Activated gamma-delta T cell (primary cell): ENCODE measurements around the gene PDLIM5.

Source experiments
- DNase-seq: peaks from one replicate; lab custom pipeline; 2025; lab: John Stamatoyannopoulos, UW

PDLIM5 gene

GRCh38 chr4:94428884-94429283, 22.9 kb upstream of the PDLIM5 start:
- DNase-seq, result no peak

DNA sequence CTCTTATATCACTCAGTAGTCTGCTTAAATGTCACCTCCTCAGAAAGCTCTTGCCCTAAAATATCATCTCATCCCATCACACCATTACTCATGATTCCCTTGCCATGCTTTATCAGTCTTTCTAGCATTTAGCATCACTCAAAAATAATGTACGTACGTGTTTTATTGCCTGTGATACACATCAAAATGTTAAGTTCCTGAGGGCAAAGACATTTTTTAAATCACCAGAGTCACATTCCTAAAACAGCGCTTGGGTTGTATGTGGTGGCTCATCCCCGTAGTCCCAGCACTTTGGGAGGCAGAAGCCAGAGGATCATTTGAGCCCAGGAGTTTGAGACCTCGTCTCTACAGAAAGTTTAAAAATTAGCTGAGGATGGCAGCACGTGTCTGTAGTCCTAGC, 21.3 kb upstream of the PDLIM5 start:
- no peak for DNase-seq

- no peak for DNase-seq
These were observed 20.4 kb upstream of the PDLIM5 start for GRCh38 chr4:94431388-94431787.

- no peak for DNase-seq
These were observed 17.2 kb upstream of the PDLIM5 start for GRCh38 chr4:94434505-94434904.

- DNase-seq, result no peak
These were observed 15.9 kb upstream of the PDLIM5 start for GRCh38 chr4:94435874-94436273.

GRCh38 chr4:94436512-94436911, 15.2 kb upstream of the PDLIM5 start:
- no peak for DNase-seq

DNA sequence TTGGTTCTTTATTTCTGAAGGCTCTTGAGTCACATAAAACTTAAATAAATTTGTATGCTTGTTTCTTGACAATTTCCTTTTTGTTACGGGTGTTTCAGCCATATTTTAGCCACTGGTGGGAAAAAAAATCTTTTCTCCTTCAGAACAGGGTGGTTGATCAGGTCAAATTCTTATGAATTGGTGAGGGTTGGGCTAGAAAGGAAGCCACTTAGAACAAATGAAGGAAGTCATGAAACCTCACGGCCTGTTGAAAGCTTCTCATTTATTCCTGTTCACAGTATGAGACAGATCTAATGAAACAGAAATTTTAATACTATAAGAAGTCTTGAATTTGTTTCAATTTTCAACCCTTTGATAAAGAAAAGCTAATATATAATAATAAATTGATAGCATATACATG, 12.1 kb upstream of the PDLIM5 start:
- DNase-seq, result no peak

DNA sequence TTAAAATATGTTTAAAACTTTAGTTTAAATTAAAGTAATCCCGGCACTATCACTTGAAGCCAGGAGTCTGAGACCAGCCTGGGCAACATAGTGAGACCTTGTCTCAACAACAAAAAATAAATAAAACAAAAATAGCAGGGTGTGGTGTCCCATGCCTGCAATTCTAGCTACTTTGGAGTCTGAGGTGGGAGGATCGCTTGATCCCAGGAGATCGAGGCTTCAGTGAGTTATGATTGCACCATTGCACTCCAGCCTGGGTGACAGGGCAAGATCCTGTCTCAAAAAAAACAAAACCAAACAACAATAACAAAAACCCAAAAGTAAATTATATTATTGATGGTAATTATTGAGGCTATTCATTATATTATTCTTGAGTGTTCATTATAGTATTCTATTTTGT, 9.9 kb upstream of the PDLIM5 start:
- DNase-seq, result no peak

DNA sequence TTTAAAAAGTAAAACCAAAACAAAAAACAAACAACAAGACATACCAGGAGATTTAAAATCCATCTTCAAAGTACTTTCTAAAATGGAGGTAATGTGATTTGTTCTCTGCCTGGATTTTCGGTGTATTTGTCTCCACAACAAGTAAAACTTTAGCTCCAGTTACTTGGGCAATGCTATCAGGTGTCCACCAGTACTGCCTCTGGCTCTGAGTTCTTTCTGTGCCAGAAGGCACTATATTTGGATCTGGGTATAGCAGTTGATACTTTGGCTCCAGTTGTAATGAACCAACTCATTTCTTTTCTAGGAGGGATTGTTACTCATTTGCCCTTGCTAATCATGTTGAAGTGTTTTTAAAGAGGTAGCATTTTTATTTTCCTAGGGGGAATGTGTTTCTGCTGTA, 9.5 kb upstream of the PDLIM5 start:
- DNase-seq, result no peak

- no peak for DNase-seq
These were observed 5.4 kb upstream of the PDLIM5 start for GRCh38 chr4:94446386-94446785.

GRCh38 chr4:94447754-94448411, 3.9 kb upstream of the PDLIM5 start:
- DNase-seq, result no peak

DNA sequence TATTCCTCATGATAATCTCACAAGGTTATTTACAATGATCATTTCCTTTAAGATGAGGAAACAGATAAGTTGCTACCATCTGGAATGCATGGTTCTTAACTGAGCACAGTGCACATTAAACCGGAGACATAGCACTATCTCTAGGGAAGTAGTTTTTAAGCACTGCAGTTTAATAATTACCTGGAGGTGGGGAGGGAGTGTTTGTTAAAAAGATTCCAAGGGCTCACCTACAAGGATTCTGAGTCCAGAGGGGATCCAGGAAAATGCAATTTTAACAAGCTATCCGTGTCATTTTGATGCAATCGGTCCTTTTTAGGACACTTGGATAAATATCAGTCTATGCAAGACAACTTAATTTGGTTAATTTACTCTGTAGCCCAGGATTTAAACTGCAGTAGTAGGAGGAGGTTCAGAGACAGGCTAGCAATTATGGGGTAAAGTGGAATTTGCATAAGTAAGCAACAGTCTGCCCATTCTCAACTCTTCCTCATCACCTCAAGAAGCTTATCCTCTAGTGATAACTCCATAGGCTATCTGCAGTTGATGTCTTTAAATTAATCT, 2.8 kb upstream of the PDLIM5 start:
- DNase-seq, result no peak

DNA sequence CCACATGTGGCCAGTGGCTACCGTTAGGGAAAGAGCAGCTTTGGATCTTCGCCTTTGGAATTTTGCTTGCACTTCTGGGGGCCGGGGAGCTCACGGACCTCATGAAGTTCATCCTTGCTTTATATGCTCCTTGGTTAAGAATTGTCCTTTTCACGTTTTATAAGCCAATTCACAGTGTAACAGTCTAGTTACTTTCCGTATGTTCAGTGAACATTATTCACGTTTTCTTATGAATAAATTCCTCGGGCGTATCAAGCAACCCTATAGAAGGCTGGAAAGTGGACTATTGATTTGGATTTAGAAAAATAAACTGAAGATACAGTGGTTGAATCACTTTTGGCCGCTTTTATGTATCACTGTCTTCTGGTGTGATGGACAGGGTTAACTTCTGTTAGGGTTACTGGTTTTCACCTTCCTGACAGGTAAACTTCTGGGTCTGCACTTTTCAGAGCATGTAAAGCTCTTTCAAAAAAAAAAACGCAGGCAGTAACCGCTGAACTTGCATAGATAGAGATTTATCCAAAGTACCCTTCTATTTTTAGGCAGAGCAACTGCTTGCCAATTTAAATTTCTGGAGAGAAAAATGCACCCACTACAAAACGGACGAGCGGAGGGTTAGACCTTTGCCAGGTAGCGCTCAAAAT, 569 bp upstream of the PDLIM5 start:
- no peak for DNase-seq

DNA sequence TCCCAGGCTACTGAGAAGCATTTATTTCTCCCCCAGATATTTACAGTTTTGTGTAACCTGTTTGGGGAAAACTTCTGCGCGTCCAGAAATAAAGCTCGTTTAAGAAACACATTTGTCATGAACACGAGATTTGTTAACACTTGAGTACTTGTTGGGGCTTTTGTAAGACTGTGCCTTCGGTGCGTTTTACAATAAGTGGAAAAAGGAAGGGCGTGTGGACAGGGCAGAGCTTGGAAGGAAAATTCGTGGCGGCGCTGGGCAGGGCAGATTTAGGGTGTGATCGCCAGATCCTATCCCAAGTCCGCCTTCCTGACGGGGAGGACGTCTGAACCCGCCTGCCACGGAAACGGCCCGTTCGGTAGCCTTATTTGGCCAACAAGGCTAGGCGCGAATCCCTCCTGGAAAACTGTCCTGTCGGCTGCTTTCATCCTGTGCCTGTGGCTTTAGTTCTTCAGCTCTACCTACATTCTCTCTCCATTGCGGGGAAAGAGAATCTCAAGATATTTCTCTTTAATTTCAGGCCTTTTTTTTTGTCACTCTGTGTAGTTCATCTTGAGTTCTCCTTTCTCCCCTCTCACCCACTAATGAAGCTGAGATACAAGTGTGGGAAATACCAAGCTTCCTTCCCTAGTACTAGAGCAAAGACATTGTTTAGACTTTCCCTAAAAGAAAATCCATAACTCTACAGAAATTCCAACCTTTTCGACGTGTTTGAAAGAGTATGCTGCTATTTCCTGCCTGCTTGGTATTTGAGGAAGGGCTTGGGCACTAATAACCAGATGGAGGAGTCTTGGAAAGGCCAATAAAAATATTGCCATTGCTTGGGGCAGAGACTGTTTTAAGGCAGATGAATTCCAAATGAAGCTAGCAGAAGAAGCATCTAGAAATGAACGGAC, 982 bp downstream of the PDLIM5 start:
- DNase-seq, result no peak

GRCh38 chr4:94453391-94453963, 1.7 kb downstream of the PDLIM5 start:
- DNase-seq, result no peak

DNA sequence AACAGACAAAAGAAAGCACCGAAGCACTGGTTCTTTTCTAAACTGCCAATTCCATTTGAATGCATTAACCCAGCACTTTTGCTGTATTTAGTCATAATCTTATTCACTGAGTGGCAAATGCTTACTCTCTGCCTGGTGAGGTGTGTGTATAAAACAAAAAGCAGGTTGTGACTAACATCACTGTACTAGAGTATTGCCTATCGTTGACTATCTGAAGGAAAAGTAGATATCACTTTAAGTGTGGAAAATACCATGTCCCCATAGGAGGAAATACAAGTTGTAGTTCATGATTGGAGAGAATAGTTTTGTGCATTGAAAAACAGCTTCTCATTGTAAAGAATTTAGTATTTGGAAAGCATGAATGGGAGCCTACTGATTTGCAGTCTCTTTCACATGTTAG, 2.7 kb downstream of the PDLIM5 start:
- DNase-seq, result no peak

GRCh38 chr4:94455081-94455480, 3.3 kb downstream of the PDLIM5 start:
- no peak for DNase-seq

GRCh38 chr4:94457692-94458106, 6.0 kb downstream of the PDLIM5 start:
- DNase-seq, result no peak

DNA sequence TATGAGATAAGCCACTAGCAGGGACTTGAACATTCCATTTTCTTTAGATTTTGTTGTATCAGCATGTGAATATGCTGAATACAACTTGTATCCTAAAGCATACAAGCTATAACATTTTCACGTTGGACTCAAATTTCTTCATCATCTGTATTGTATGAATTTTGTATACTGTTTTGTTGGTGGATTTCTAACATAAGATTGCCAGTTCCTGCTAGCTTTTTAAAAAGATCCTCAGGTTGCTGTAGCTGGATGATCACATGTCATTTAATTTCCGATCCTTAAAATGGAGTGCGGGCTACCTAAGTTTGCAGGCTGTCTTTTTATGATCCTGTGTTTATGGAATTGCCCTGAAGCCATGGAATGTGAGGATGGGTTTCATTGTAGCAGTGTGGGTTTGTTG, 6.9 kb downstream of the PDLIM5 start:
- DNase-seq, result no peak

GRCh38 chr4:94459462-94460161, 7.9 kb downstream of the PDLIM5 start:
- no peak for DNase-seq

- DNase-seq, result no peak
These were observed 9.8 kb downstream of the PDLIM5 start for GRCh38 chr4:94461506-94461905.

GRCh38 chr4:94462572-94462971, 10.8 kb downstream of the PDLIM5 start:
- no peak for DNase-seq
